ENCODE data around the gene IL18R1.

IL18R1 gene

GRCh38 chr2:102391565-102391964 is 36.0 kb downstream of the IL18R1 start:
- DNase-seq (ENCODE audit: low read depth in 2 of 2) = no peak

- no peak for DNase-seq (ENCODE audit: low read depth in 2 of 2)
Measured at GRCh38 chr2:102392096-102392495, 36.5 kb downstream of the IL18R1 start.

GRCh38 chr2:102392942-102393341 is 37.3 kb downstream of the IL18R1 start:
- no peak for DNase-seq (ENCODE audit: low read depth in 2 of 2)

GRCh38 chr2:102396012-102396411 is 40.4 kb downstream of the IL18R1 start:
- DNase-seq (ENCODE audit: low read depth in 2 of 2) = no peak

- no peak for DNase-seq (ENCODE audit: low read depth in 2 of 2)
Measured at GRCh38 chr2:102397209-102397608, 41.6 kb downstream of the IL18R1 start.

- DNase-seq (ENCODE audit: low read depth in 2 of 2) = no peak
Measured at GRCh38 chr2:102399499-102400141, 44.0 kb downstream of the IL18R1 start.

GRCh38 chr2:102401456-102401855 is 45.9 kb downstream of the IL18R1 start:
- DNase-seq (ENCODE audit: low read depth in 2 of 2) = no peak

GRCh38 chr2:102401865-102402264 is 46.3 kb downstream of the IL18R1 start:
- no peak for DNase-seq (ENCODE audit: low read depth in 2 of 2)

- no peak for DNase-seq (ENCODE audit: low read depth in 2 of 2)
Measured at GRCh38 chr2:102410952-102411351, 55.4 kb downstream of the IL18R1 start.

- no peak for DNase-seq (ENCODE audit: low read depth in 2 of 2)
Measured at GRCh38 chr2:102412199-102412598, 56.6 kb downstream of the IL18R1 start.

- DNase-seq (ENCODE audit: low read depth in 2 of 2) = no peak
Measured at GRCh38 chr2:102417946-102418345, 62.4 kb downstream of the IL18R1 start.

GRCh38 chr2:102418421-102418961 is 62.9 kb downstream of the IL18R1 start:
- DNase-seq (ENCODE audit: low read depth in 2 of 2) = no peak

GRCh38 chr2:102420290-102420689 is 64.7 kb downstream of the IL18R1 start:
- DNase-seq (ENCODE audit: low read depth in 2 of 2) = no peak

GRCh38 chr2:102421890-102422759 is 66.5 kb downstream of the IL18R1 start:
- no peak for DNase-seq (ENCODE audit: low read depth in 2 of 2)

GRCh38 chr2:102422910-102423309 is 67.3 kb downstream of the IL18R1 start, which contains the start of gene IL18RAP:
TSS of gene IL18RAP (plus strand) at chr2:102423160. CDS start at chr2:102423278, 118 bp downstream.
- no peak for DNase-seq (ENCODE audit: low read depth in 2 of 2)

GRCh38 chr2:102423368-102423767 is 67.8 kb downstream of the IL18R1 start:
- DNase-seq (ENCODE audit: low read depth in 2 of 2) = no peak

GRCh38 chr2:102424754-102425153 is 69.2 kb downstream of the IL18R1 start:
- no peak for DNase-seq (ENCODE audit: low read depth in 2 of 2)

GRCh38 chr2:102425441-102426132 is 70.0 kb downstream of the IL18R1 start:
- DNase-seq (ENCODE audit: low read depth in 2 of 2) = no peak

- DNase-seq (ENCODE audit: low read depth in 2 of 2) = no peak
Measured at GRCh38 chr2:102427249-102427648, 71.7 kb downstream of the IL18R1 start.

- no peak for DNase-seq (ENCODE audit: low read depth in 2 of 2)
Measured at GRCh38 chr2:102428573-102428972, 73.0 kb downstream of the IL18R1 start.

GRCh38 chr2:102432386-102432785 is 76.8 kb downstream of the IL18R1 start:
- no peak for DNase-seq (ENCODE audit: low read depth in 2 of 2)

GRCh38 chr2:102433973-102434654 is 78.5 kb downstream of the IL18R1 start:
- no peak for DNase-seq (ENCODE audit: low read depth in 2 of 2)
